SU-DHL-6 (cell line): ENCODE measurements around the gene ZDHHC1.

ENCODE experiments used
- H2AFZ ChIP-seq: fragments of 200-600 bp; sonication (generic); 2 replicates; pipeline ENCODE4 v1.6.1; 2014; ENCODE audit warnings: low read depth, mild to moderate bottlenecking, moderate library complexity, mixed read lengths, antibody characterized with exemption, low read length; ENCODE audit not compliant: severe bottlenecking
- H3F3A ChIP-seq: fragments of 200-600 bp; shearing (Covaris generic); 2 replicates; pipeline ENCODE4 v1.6.0; 2016; ENCODE audit warnings: antibody characterized with exemption, mild to moderate bottlenecking; ENCODE audit not compliant: insufficient read depth
- H3K27ac ChIP-seq: fragments of 200-600 bp; sonication (generic); 2 replicates; pipeline ENCODE4 v1.5.1; 2016; ENCODE audit warnings: low read depth, mild to moderate bottlenecking, low read length, moderate library complexity, mixed read lengths
- H3K27me3 ChIP-seq: fragments of 200-600 bp; sonication (generic), shearing (Covaris generic); 2 replicates; pipeline ENCODE4 v1.6.0; 2014; ENCODE audit warnings: mild to moderate bottlenecking, low read length
- H3K36me3 ChIP-seq: fragments of 200-600 bp; sonication (generic); 2 replicates; pipeline ENCODE4 v1.6.1; 2014; ENCODE audit warnings: mild to moderate bottlenecking, low read length, mixed read lengths
- H3K4me2 ChIP-seq: fragments of 300-600, 200-600 bp; shearing (Covaris generic), sonication (generic); 2 replicates; pipeline ENCODE4 v1.6.0; 2014; ENCODE audit warnings: low read length, low read depth, mild to moderate bottlenecking; ENCODE audit not compliant: poor library complexity, severe bottlenecking
- H3K4me3 ChIP-seq: fragments of 200-600 bp; sonication (generic); 2 replicates; pipeline ENCODE4 v1.5.1; 2014; ENCODE audit warnings: antibody characterized with exemption, low read length, mild to moderate bottlenecking, mixed read lengths; ENCODE audit not compliant: insufficient read depth, poor library complexity, severe bottlenecking
- H3K79me2 ChIP-seq: fragments of 200-600 bp; sonication (generic); 2 replicates; pipeline ENCODE4 v1.6.1; 2014; ENCODE audit warnings: mild to moderate bottlenecking, low read length, moderate library complexity; ENCODE audit not compliant: insufficient read depth
- H3K9ac ChIP-seq: fragments of 200-600 bp; sonication (generic); 2 replicates; pipeline ENCODE4 v1.7.0; 2014; ENCODE audit warnings: mild to moderate bottlenecking, low read length
- H3K9me2 ChIP-seq: fragments of 200-600 bp; sonication (generic); replicated peaks from 2 replicates; pipeline ENCODE4 v1.6.1; 2014; ENCODE audit warnings: low read length; ENCODE audit not compliant: insufficient read depth
- H3K9me3 ChIP-seq: fragments of 200-600 bp; sonication (generic); 2 replicates; pipeline ENCODE4 v1.6.1; 2014; ENCODE audit warnings: low read length, mixed read lengths; ENCODE audit not compliant: insufficient read depth
- H4K20me1 ChIP-seq: fragments of 200-600 bp; sonication (generic); 2 replicates; pipeline ENCODE4 v1.6.1; 2014; ENCODE audit warnings: low read depth, mild to moderate bottlenecking, antibody characterized with exemption, low read length, moderate library complexity, mixed read lengths
- EZH2phosphoT487 ChIP-seq: fragments of 200-600 bp; sonication (generic), shearing (Covaris generic); conservative IDR thresholded peaks from 2 replicates; pipeline ENCODE4 v1.6.1; 2018; ENCODE audit warnings: mild to moderate bottlenecking, antibody characterized with exemption, low read length, moderate library complexity, mixed read lengths
- TF ChIP-seq, protein P1 (sequence below): fragments of 200-600 bp; sonication (generic); IDR thresholded peaks from one replicate; pipeline ENCODE4 v1.5.1; 2017; ENCODE audit warnings: antibody characterized with exemption, mild to moderate bottlenecking, low read length, moderate library complexity; ENCODE audit not compliant: insufficient read depth, poor library complexity, severe bottlenecking

The ZDHHC1 gene

DNA sequence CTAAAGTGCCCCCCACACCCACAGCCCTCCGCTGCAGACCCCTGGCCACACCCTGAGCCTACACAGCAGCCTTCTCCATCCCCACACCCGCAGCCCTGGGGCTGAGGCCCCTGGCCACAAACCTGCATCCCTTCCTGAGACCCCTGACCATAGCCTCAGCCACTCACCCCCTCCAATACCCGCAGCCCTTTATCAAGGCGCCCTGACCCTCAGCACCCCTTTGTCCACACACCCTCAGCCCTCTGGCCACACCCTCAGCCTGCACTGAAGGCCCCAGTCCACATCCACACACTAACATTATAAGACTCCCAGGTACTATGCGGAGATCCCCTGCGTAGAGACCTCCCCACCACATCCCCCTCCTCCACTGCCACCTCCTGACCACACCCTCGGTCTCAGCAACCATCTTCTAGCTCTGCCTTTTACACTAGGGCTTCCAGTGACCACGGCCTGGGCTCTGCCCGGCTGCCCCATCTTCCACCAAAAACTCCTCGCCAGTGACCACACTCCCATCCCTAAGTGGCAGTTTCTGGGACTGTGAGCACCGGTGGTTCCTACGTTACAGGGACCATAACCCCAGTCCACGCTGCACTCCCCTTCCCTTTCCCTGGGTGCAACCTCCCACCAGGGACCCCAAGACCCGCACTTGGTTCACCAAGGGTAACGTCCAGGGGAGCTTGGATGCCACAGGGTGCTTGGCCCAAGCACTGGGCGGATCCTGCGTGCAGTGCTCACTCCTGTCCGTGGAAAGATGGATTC is 23.8 kb downstream of the ZDHHC1 start:
- Histone ChIP-seq H3K36me3 (no peaks in the 10 kb centered on the region), H3K9me3 (no peaks in the 10 kb centered on the region), H3K9me2 (no peaks in the 10 kb centered on the region), H2AFZ (no peak overlapping the region), H3K4me3 (no peak overlapping the region), H3K4me2 (no peak overlapping the region), H3K27ac (no peak overlapping the region), H3K9ac (no peak overlapping the region), H4K20me1 (no peaks in the 10 kb centered on the region), H3K79me2 (no peaks in the 10 kb centered on the region), H3F3A (no peaks in the 10 kb centered on the region), H3K27me3 (no peaks in the 10 kb centered on the region)
- TF ChIP-seq, protein P1, sequence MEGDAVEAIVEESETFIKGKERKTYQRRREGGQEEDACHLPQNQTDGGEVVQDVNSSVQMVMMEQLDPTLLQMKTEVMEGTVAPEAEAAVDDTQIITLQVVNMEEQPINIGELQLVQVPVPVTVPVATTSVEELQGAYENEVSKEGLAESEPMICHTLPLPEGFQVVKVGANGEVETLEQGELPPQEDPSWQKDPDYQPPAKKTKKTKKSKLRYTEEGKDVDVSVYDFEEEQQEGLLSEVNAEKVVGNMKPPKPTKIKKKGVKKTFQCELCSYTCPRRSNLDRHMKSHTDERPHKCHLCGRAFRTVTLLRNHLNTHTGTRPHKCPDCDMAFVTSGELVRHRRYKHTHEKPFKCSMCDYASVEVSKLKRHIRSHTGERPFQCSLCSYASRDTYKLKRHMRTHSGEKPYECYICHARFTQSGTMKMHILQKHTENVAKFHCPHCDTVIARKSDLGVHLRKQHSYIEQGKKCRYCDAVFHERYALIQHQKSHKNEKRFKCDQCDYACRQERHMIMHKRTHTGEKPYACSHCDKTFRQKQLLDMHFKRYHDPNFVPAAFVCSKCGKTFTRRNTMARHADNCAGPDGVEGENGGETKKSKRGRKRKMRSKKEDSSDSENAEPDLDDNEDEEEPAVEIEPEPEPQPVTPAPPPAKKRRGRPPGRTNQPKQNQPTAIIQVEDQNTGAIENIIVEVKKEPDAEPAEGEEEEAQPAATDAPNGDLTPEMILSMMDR: no peak

DNA sequence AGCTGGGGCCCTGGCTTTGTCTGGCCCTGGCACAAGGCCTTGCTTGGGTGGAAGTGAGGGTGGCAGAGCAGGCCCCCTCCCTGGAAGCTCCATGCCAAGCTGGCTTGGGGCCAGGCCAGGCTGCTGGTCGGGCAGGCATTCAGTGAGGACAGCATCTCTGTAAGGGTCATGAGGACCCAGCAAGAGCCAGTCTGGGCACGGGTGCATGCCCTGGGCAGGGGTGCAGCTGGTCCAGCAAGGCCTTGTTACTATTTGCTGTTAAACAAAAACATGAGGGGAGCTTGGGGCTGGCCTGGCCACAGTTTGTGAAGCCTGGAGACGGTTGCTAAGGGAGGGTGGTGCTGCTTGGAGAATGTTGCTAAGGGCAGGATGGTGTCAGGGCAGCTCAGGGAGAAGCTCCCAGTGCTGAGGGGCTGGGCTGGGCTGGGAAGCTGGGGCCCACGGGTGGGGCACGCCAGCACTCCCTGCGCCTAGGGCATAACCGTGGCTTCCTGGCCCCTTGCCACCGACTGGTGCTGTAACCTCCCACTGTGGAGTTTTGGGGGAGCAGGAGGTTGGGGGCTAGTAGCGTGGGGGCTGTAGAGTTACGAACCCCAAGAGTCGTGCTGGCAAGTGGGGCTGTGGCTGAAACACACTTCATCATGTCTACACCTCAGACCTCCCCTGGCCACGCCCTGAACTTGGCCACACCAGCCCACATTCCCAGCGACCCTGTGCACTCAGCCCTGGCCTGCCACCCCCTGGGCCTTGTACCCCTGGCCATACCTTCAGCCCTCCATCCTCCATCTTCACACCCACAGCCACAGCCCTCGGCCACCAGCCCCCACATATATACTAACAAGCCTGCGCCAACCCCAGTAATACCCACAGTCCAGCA is 24.6 kb downstream of the ZDHHC1 start:
- Histone ChIP-seq H3K9me3 (no peaks in the 10 kb centered on the region), H3K9me2 (no peaks in the 10 kb centered on the region), H3K27ac (no peak overlapping the region), H3K36me3 (no peaks in the 10 kb centered on the region), H3K9ac (no peak overlapping the region), H4K20me1 (no peaks in the 10 kb centered on the region), H3K4me3 (no peak overlapping the region), H3K4me2 (no peak overlapping the region), H2AFZ (no peak overlapping the region), H3K79me2 (no peaks in the 10 kb centered on the region), H3F3A (no peaks in the 10 kb centered on the region), H3K27me3 (no peaks in the 10 kb centered on the region)
- TF ChIP-seq EZH2phosphoT487: no peak

DNA sequence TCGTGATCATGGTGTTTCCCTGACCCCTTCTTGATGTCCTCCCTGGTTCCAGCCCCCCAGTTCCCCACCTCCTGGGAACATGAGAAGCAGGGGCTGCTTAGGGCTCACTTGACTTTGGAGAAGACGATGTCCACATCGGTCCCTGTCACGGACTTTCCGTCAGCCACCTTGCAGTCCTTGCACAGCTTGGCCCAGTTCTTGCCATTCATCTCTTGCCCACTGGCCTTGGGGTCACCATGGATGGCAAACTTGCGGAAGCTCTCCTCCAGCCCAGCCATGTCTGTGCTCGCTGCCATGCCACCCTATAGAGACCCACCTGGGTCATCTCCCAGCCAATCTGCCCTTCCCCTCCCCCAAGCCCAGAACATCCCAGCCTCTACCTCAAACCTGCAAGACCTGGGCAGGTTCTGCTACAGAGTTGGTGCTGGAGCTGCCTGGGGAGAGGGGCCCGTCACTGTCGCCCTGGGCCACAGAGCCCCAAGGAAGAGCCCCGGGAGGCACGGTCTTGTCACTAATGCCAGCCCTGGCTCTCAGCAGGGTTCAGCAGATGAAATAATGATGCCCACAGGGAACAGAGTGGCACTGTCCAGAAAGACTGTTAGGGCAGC is 25.4 kb downstream of the ZDHHC1 start:
- H3K9me2 ChIP-seq: no peaks in the 10 kb centered on the region
- no peaks in the 10 kb centered on the region for H4K20me1 ChIP-seq
- H3F3A ChIP-seq: no peaks in the 10 kb centered on the region

More for the DNA sequence above, 25.4 kb downstream of the ZDHHC1 start:
- no peaks in the 10 kb centered on the region for H3K36me3 ChIP-seq
- no peak overlapping the region for H3K4me2 ChIP-seq
- no peaks in the 10 kb centered on the region for H3K27me3 ChIP-seq
- no peak overlapping the region for H3K9ac ChIP-seq
- H3K4me3 ChIP-seq: no peak overlapping the region
- H3K27ac ChIP-seq: no peak overlapping the region
- no peak overlapping the region for H2AFZ ChIP-seq
- no peaks in the 10 kb centered on the region for H3K79me2 ChIP-seq
- H3K9me3 ChIP-seq: no peaks in the 10 kb centered on the region
- TF ChIP-seq EZH2phosphoT487: no peak
- TF ChIP-seq, protein P1: no peak
